Coronary artery (tissue), 2 donors: Measurements from ENCODE around the gene PKNOX1.
"Not testable (repeated sequence)": the region's sequence is repeated elsewhere in the genome, so short reads cannot be mapped to it uniquely, and the experiment has no call there.

Experiments used
- DNase-seq: peaks from one replicate; pipeline ENCODE4 v3.0.0-alpha.2; 2017; ENCODE audit warnings: low spot score
- H3K27ac ChIP-seq, 2 donors: fragments of 200-600 bp; sonication (generic); one replicate each; pipeline ENCODE4 v1.5.1; 2016 to 2019
- H3K4me3 ChIP-seq: fragments of 200-600 bp; sonication (generic); 2 replicates; pipeline ENCODE4 v1.5.1; 2016; ENCODE audit warnings: mild to moderate bottlenecking, moderate library complexity

PKNOX1 gene

GRCh38 chr21:43074401-43075169 is 100.2 kb downstream of the PKNOX1 start:
- DNase-seq, H3K4me3 ChIP-seq, H3K27ac ChIP-seq: not testable (repeated sequence)

GRCh38 chr21:43075170-43076022 is 101.0 kb downstream of the PKNOX1 start, which contains the start of gene CBS:
TSS of gene CBS (minus strand) at chr21:43075835. CDS start at chr21:43072193, 3,642 bp downstream.
- DNase-seq, H3K27ac ChIP-seq, H3K4me3 ChIP-seq: not testable (repeated sequence)

GRCh38 chr21:43076023-43076637 is 101.8 kb downstream of the PKNOX1 start:
- H3K27ac ChIP-seq, DNase-seq, H3K4me3 ChIP-seq: not testable (repeated sequence)

- H3K27ac ChIP-seq, DNase-seq, H3K4me3 ChIP-seq: not testable (repeated sequence)
Observed at GRCh38 chr21:43076643-43077042, 102.3 kb downstream of the PKNOX1 start.

- not testable (repeated sequence) for DNase-seq, H3K27ac ChIP-seq, H3K4me3 ChIP-seq
Observed at GRCh38 chr21:43082587-43083300, 108.4 kb downstream of the PKNOX1 start.
